GM19452 (cell line): ENCODE results near the gene CD9.
"Not testable (repeated sequence)": the region's sequence is repeated elsewhere in the genome, so short reads cannot be mapped to it uniquely, and the experiment has no call there.

ENCODE experiments used
- ATAC-seq: cut with Tn5 transposase; IDR thresholded peaks from one replicate; pipeline ENCODE4 v1.9.1; 2021; ENCODE audit not compliant: unreplicated experiment

Gene CD9

GRCh38 chr12:6178981-6179761 lies 21.0 kb upstream of the CD9 start:
- ATAC-seq, result no peak

GRCh38 chr12:6180268-6181051 lies 19.7 kb upstream of the CD9 start:
- no peak for ATAC-seq

GRCh38 chr12:6181166-6181565 lies 19.0 kb upstream of the CD9 start:
- ATAC-seq, result no peak

DNA sequence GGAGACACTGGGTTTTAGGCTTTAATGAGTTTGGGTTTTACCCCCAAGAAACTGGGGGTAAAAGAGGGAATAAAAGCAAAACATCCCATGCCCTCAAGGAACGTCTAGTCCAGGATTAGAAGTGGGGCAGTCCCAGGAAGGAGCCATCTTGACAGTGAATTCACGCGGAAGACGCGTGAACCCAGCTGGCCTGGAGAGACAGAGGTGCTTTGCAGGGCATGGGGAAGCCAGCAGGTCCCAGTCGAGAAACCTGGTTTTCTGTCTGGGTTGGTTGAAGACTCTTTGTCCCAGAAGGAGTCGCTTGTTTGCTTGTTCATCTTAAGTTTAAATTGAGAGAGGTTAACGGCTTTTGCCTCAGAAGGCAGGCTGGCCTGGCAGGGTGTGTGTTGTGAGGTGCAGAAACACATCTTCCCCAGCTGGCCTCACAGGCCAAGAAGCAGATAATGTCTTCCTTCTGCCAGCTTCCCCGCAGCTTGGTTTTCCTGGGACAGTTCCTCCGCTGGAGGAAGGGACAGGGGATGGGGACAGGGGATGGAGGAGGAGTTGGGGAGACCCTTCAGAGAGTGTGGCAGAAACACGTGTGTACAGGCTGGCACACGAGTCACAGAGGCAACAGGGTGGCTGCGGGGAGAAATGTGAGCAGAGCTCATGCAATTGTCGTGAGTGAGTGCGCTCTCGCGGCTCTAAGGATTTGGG lies 18.5 kb upstream of the CD9 start:
- ATAC-seq, result no peak

GRCh38 chr12:6182279-6182898 lies 17.8 kb upstream of the CD9 start:
- no peak for ATAC-seq

DNA sequence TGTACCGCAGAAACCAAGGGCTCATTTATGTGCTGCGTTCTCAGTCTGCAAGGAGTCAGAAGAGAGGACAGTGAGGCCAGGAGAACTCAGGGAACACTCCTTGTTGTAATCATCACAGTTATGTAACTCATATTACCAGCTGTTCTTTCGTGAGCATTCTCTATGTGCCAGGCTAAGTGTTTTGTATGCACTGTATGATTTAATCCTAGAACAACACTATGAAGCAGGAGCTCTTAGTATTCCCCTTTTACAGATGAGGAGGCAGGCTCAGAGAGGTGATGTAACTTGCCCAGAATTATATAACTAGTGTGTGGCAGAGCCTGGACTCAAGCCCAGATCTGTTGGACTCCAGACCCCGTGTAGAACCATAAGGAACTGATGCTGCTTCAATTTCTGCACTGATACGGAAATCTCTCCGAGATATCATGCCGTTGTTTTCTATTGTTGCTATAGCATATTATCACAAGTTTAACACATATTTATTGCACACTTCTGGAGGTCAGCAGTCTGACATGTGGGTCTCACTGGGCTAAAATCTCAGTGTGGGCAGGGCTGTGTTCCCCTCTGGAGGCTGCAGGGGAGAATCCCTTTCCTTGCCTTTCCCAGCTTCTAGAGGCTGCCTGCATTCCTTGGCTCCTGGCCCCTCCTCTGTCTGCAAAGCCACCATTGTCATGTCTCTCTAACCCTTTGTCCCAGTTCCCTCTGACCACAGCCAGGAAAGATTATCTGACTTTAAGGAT lies 16.3 kb upstream of the CD9 start:
- ATAC-seq, result no peak

GRCh38 chr12:6185961-6186827 lies 14.0 kb upstream of the CD9 start:
- no peak for ATAC-seq

DNA sequence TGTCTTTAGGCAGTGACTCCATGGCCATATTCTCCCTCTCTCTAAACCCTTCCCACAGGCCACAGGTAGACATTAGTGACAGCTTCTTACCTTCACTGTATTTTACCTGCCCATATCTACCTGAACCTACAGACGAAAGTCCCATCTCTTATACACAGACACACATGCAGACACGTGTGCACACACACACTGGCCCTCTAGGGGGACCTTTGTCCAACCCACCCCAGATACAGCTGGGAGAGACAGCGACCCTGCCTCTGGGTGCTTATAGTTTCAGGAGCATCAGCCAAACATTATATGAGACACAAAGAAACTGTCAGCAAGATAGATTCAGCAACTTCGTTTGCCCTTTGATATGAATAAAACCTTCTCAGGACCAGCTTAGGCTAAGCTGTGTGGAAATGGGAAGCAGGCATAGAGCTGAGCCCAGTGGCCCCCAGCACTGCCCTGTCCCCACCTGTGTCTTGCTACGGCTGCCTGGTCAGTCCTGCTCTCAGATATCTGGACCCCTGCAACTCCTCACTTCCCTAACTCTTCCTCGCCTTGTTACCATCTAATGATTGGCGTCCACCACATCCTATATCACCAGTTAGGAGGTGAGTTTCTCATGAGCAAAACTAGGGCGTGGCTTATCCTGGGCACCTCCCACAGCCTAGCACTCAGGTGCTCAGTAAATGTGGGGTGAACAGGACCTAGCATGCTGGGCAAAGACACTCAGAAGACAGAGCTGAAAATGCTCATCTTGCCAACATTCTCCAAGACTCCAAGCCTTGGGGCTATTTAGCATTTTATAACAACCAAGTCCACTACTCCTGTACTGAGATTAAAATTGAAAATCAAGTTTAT lies 12.0 kb upstream of the CD9 start:
- ATAC-seq, result no peak

GRCh38 chr12:6189028-6189427 lies 11.2 kb upstream of the CD9 start:
- ATAC-seq, result no peak

GRCh38 chr12:6189952-6190598 lies 10.1 kb upstream of the CD9 start:
- ATAC-seq, result not testable (repeated sequence)

DNA sequence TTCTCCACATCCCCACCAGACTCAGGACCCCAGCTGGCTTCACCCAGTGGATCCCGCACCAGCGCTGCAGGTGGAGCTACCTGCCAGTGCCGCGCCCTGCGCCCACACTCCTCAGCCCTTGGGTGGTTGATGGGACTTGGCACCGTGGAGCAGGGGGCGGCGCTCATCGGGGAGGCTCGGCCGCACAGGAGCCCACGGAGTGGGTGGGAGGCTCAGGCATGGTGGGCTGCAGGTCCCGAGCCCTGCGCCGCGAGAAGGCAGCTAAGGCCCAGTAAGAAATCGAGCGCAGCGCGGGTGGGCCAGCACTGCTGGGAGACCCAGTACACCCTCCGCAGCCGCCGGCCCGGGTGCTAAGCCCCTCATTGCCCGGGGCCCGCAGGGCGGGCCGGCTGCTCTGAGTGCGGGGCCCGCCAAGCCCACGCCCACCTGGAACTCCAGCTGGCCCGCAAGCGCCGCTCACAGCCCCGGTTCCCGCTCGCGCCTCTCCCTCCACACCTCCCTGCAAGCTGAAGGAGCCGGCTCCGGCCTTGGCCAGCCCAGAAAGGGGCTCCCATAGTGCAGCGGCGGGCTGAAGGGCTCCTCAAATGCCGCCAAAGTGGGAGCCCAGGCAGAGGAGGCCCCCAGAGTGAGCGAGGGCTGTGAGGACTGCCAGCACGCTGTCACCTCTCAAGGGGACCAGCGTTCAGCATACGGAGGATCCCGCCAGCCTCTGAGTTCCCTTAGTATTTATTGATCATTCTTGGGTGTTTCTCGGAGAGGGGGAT lies 9.3 kb upstream of the CD9 start:
- ATAC-seq, result not testable (repeated sequence)

DNA sequence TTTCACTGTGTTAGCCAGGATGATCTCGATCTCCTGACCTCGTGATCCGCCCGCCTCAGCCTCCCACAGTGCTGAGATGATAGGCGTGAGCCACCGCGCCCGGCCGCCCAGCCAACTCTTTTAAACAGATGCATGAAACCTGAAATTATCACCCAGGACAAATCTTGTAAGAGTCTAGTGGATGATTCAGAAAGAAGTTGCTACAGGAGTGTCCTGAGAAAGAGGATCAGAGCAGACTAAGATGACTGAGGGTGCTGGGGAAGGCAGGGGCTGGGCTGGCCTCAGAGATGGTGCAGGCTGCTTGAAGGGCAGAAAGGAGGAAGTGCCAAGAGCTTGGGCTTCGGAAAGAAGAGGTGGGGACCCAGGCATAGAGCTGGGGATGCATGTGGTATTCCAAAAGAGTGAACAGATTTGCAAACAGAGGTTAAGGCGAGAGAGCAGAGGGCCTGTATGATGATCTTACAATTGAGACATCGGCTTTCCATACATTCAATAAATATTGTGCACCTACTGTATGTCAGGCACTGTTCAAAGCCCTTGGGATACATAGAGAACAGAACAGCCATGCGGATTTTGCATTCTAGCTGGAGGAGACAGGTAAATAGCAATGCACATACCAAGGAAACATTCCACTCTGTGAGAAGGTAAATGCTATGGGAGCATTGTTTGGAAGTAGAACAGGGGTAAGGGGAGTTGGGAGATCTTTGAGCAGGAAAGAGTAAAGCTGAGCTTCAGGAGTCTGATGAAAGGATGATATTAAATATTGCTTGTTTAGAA lies 7.4 kb upstream of the CD9 start:
- ATAC-seq, result no peak

- ATAC-seq, result no peak
These were observed 6.1 kb upstream of the CD9 start for GRCh38 chr12:6193853-6194815.

GRCh38 chr12:6195665-6196535 lies 4.3 kb upstream of the CD9 start:
- no peak for ATAC-seq

DNA sequence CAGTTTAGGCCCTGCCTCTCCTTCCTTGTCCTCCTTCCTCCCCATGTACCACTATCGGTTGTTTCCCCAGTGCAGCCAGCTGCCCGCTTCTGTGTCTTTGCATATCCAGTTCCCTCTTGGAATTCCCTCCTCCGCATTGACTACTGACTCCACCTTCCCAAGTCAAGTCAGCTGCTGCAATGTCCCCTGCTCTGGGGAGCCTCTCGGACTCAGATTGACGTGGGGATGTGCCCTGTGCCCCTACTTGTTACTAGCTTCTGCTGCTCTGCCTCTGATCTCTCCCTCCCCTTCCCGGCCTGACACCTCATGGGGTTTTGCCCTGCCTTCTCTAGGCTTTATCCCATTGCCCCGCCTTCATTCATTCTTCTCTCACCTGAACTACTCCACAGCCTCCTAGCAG lies 2.1 kb upstream of the CD9 start:
- no peak for ATAC-seq
